GM18870 (cell line): ENCODE results near the gene MFSD2B.

Experiments used
- ATAC-seq: cut with Tn5 transposase; IDR thresholded peaks from one replicate; pipeline ENCODE4 v1.9.1; 2021; ENCODE audit warnings: moderate library complexity; ENCODE audit not compliant: unreplicated experiment

MFSD2B gene

GRCh38 chr2:24049485-24050021, 39.7 kb downstream of the MFSD2B start, which contains the start of gene FKBP1B:
Gene FKBP1B (plus strand): TSS chr2:24049741. CDS start chr2:24049850, 109 bp downstream.
- ATAC-seq = no peak

- no peak for ATAC-seq
These were observed 40.4 kb downstream of the MFSD2B start for GRCh38 chr2:24050041-24050979.

- no peak for ATAC-seq
These were observed 41.9 kb downstream of the MFSD2B start for GRCh38 chr2:24051833-24052232.

DNA sequence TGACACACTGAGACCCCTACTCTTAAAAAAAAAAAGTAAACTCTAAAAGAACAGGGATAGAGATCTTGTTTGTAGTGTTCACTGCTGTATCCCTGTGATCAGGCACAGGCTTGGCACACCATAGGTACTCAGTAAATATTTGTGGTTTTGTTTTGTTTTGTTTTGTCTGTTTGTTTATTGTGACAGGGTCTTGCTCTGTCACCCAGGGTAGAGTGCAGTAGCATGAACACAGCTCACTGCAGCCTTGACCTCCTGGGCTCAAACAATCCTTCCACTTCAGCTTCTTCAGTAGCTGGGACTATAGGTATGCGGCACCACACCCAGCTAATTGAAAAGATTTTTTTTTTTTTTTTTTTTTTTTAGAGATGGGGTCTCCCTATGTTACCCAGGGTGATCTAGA, 43.1 kb downstream of the MFSD2B start:
- ATAC-seq = no peak

DNA sequence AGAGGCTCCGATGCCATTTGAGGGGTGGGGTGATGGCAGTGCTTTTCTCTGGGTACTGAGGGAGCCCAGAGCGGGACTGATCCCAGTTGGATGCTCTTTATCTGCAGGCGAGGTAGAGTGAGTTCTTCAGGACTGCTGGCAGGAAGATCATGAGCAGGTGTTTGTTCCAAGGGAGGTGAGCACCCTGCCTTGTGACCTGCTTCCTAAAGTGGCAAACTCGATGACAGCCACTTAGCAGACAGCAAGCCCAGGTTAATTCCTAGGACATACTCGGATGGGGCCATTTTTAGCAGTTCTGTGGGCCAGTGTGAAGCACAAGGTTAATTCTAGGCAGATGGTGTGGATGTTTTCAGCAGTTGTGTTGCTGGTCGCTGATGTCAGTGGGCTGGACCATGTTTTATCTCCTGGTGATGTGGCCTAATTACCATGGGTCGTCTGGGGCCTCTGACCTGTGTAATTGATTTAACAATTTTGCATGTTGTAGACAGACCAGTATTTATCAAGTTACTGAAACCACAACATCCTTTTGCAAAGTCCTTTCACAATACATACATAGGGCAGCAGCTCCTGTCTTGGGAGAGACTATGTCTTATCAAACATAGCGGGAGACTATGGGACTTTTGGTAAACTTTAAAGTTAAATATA, 44.6 kb downstream of the MFSD2B start:
- ATAC-seq = no peak

- no peak for ATAC-seq
These were observed 45.9 kb downstream of the MFSD2B start for GRCh38 chr2:24055750-24056149.

DNA sequence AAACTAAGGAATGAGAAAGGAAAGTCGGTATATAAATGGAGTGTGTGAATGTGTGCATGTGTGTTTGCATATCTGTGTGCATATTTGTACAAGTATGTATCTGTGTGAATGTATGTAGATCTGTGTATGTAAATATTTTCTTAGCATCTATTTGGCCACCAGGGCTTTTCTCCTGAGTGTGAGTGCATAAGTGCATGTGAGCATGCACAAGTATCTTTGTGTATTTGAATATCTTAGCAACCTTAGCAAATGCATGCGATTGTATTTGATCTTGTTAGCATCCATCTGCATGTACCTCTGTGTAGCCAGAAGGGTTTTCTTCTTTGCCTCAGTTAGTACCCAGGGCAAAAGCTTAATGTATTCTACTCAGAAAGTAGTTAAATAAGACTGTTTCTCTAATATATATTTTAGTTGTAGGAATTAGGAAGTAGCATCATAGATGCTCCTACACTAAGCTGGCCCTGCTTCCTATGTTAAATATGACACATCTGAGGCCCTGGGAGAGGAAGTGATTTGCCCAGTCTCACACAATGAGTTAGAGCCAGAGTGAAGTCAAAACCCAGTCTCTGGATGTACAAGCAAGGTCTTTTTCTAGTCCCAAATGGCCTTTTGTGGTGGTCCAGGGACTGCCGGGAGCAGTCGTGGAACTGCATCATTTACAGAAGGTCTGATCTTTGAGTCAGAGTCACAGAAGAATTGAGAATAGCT, 48.8 kb downstream of the MFSD2B start:
- ATAC-seq = no peak

GRCh38 chr2:24065341-24065740, 55.5 kb downstream of the MFSD2B start:
- no peak for ATAC-seq

GRCh38 chr2:24072259-24072658, 62.4 kb downstream of the MFSD2B start:
- ATAC-seq = no peak

DNA sequence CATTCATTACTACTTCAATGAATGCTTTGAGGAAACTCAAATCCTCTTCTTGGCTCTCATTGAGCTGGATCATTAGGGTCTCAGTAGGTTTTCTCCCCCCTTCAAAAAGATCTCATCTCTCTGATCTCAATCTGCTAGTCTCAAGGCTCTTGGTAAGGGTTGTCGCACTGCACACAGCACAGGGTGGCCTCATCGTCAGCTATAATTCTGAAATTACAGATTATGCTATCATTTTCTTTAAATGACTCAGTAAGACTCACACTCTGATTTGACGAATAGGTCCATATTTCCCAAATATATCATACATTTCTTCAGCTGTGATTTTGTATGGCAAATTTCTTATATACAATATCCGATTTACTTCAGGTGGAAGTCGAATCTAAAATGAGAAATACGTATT, 63.9 kb downstream of the MFSD2B start:
- no peak for ATAC-seq

GRCh38 chr2:24075259-24075658, 65.4 kb downstream of the MFSD2B start:
- no peak for ATAC-seq
